AG10803 (cell line): ENCODE results near the gene MYBPC2.

Experiments
- DNase-seq: peaks from one replicate; pipeline ENCODE4 v3.0.0; 2010; ENCODE audit warnings: low read depth
- H3K4me3 ChIP-seq: 2 replicates; pipeline ENCODE4 v1.5.1; 2011; ENCODE audit warnings: mild to moderate bottlenecking, low read length, control low read depth
- TF ChIP-seq, protein P1 (sequence below): conservative IDR thresholded peaks from 2 replicates; pipeline ENCODE4 v1.5.1; 2011; ENCODE audit warnings: mild to moderate bottlenecking, low read length, control low read depth, inconsistent platforms

The MYBPC2 gene

GRCh38 chr19:50430888-50431342 is 1.8 kb upstream of the MYBPC2 start:
- DNase-seq: no peak
- TF ChIP-seq, protein P1, sequence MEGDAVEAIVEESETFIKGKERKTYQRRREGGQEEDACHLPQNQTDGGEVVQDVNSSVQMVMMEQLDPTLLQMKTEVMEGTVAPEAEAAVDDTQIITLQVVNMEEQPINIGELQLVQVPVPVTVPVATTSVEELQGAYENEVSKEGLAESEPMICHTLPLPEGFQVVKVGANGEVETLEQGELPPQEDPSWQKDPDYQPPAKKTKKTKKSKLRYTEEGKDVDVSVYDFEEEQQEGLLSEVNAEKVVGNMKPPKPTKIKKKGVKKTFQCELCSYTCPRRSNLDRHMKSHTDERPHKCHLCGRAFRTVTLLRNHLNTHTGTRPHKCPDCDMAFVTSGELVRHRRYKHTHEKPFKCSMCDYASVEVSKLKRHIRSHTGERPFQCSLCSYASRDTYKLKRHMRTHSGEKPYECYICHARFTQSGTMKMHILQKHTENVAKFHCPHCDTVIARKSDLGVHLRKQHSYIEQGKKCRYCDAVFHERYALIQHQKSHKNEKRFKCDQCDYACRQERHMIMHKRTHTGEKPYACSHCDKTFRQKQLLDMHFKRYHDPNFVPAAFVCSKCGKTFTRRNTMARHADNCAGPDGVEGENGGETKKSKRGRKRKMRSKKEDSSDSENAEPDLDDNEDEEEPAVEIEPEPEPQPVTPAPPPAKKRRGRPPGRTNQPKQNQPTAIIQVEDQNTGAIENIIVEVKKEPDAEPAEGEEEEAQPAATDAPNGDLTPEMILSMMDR: no peak
- peak overlapping the region; percentile 64 for H3K4me3 ChIP-seq

DNA sequence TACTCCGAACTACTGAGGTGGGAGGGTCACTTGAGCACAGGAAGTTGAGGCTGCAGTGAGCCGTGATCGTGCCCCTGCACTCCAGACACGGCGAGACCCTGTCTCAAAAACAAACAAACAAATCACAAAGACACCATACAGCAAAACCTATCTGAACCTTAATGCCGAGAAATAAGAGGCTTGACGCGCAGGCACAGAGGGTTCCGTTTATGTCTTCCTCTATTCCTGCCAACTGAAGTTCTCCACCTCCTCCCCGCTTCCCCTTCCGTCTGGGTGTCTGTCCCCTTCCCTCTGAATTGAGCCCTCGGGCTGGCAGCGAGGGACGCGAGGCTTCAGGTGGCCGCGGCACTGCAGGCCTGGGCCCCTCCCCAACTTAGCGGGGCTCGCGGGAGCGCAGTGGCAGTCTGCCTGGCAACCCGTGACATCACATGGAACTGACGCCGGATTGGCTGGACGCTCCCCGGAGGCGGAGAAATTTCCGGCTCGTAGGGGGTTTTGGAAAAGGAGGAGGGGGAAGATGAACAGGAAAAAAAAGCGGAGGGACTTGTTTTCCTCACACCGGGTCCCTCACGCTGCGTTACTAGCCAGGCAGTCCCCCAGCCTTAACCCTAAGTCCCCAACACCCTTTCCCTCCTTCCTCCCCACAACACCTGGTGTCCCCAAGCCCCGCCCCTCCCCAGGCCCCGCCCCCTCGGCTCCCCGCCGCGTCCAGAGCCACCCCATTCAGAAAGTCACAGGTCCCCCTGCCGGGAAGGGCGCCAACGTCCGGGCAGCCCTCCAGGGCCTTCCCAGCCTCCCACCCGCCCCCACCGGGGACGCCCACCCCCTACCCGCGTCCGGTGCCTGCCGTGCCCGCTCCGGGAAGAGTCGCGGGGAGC is 1.1 kb upstream of the MYBPC2 start:
- DNase-seq: peak; percentile 25
- H3K4me3 ChIP-seq: peak overlapping the region; percentile 64

DNA sequence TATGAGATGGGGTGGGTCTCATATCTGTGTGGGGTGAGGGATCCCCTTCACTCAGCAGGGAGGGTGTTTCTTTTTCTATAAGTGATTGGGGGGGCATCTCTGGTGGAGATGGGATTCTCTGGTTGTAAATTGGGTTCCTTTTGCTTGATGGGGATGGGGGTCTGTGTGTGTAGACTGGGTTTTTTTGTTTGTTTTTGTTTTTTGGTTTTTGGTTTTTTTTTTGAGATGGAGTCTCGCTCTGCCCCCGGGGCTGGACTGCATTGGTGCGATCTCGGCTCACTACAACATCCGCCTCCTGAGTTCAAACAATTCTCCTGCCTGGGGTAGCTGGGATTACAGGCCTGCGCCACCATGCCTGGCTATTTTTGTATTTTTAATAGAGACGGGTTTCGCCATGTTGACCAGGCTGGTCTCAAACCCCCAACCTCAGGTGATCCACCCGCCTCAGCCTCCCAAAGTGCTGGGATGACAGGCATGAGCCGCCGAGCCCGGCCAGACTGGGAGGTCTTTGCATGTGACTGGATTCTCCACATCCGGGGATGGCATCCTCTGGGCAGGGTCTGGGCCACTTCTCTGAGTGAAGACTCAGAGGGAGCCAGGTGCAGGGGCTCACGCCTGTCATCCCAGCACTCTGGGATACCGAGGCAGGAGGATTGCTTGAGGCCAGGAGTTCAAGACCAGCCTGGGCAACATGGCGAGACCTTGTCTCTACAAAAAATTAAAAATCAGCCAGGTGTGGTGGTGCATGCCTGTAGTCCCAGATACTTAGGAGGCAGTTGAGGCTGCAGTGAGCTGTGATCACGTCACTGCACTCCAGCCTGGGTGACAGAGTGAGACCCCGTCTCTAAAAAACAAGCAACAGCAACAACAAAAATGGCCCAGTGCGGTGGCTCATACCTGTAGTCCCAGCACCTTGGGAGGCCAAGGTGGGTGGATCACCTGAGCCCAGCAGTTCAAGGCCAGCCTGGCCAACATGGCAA is 799 bp downstream of the MYBPC2 start:
- H3K4me3 ChIP-seq: no peak overlapping the region
- no peak for DNase-seq
- TF ChIP-seq, protein P1: no peak

More for the DNA sequence above, 1.1 kb upstream of the MYBPC2 start:
- TF ChIP-seq, protein P1: no peak

GRCh38 chr19:50434525-50434924 is 1.8 kb downstream of the MYBPC2 start:
- H3K4me3 ChIP-seq: no peak overlapping the region
- no peak for DNase-seq
- TF ChIP-seq, protein P1: no peak

GRCh38 chr19:50435221-50435620 is 2.5 kb downstream of the MYBPC2 start:
- DNase-seq: no peak
- TF ChIP-seq, protein P1: no peak
- no peak overlapping the region for H3K4me3 ChIP-seq

GRCh38 chr19:50435627-50436026 is 2.9 kb downstream of the MYBPC2 start:
- no peak overlapping the region for H3K4me3 ChIP-seq
- no peak for DNase-seq
- TF ChIP-seq, protein P1: no peak
